Right lobe of liver (tissue), 4 donors: ENCODE data around the gene CDH6.

Experiments used
- CTCF ChIP-seq, 4 donors: fragments of 200-600 bp in 3 of 4; fragments of 450-650 bp in 1 of 4; IDR thresholded peaks; one replicate each; pipeline versions ENCODE4 v1.5.1 to v1.8.0; 2016 to 2022; ENCODE audit warnings: antibody characterized with exemption in 4 of 4, mild to moderate bottlenecking in 2 of 4
- POLR2A ChIP-seq: fragments of 450-650 bp; IDR thresholded peaks from one replicate; pipeline ENCODE4 v1.6.1; 2017; ENCODE audit warnings: antibody characterized with exemption, mild to moderate bottlenecking
- donor health status: DM: no; HTN: no; CAD: no.
- donor health status: DM: no; HTN: no; CAD: no.
- donor health status: DM: no; HTN: yes; CAD: no.

- TF ChIP-seq CTCF (IDR thresholded peaks at IDR 0.05), result no peak
- no peak for TF ChIP-seq POLR2A
Observed at GRCh38 chr5:31283326-31283725, 89.8 kb downstream of the CDH6 start.
